ENCODE data around the gene PANK1.

- TF ChIP-seq CTCF (IDR thresholded peaks at IDR 0.05) = no peak
- TF ChIP-seq EZH2 (IDR thresholded peaks at IDR 0.05) = no peak
These were observed 70.7 kb downstream of the PANK1 start for GRCh38 chr10:89574368-89574767.
